RWPE2 (cell line): ENCODE data around the gene PRKAG2.

Source experiments
- ATAC-seq: fragments of 200-7000 bp; cut with Tn5 transposase; 3 replicates; pipeline ENCODE4 v1.9.1; 2021; ENCODE audit warnings: low read depth
- DNase-seq: peaks from one replicate; pipeline ENCODE4 v3.0.0-alpha.2; 2020; ENCODE audit warnings: low spot score
- H3K27ac ChIP-seq: fragments of 450-650 bp; 2 replicates; pipeline ENCODE4 v1.5.1; 2017; ENCODE audit warnings: mild to moderate bottlenecking; ENCODE audit not compliant: poor library complexity, severe bottlenecking
- H3K27me3 ChIP-seq: fragments of 250-450 bp; sonication (Bioruptor Pico); 2 replicates; pipeline ENCODE4 v1.5.1; 2021; ENCODE audit warnings: mild to moderate bottlenecking, moderate library complexity; ENCODE audit not compliant: insufficient read depth, poor library complexity, severe bottlenecking
- H3K36me3 ChIP-seq: fragments of 250-450 bp; sonication (Bioruptor Pico); 2 replicates; pipeline ENCODE4 v1.5.1; 2020; ENCODE audit warnings: low read depth, mild to moderate bottlenecking, moderate library complexity
- H3K4me1 ChIP-seq: fragments of 250-450 bp; sonication (Bioruptor Pico); 2 replicates; pipeline ENCODE4 v1.5.1; 2021; ENCODE audit warnings: mild to moderate bottlenecking, moderate library complexity; ENCODE audit not compliant: insufficient read depth, poor library complexity, severe bottlenecking
- H3K4me3 ChIP-seq: fragments of 250-450 bp; sonication (Bioruptor Pico); 2 replicates; pipeline ENCODE4 v1.5.1; 2021; ENCODE audit warnings: mild to moderate bottlenecking, moderate library complexity; ENCODE audit not compliant: severe bottlenecking
- H3K9me3 ChIP-seq: fragments of 250-450 bp; sonication (Bioruptor Pico); 2 replicates; pipeline ENCODE4 v1.5.1; 2021; ENCODE audit warnings: mild to moderate bottlenecking, moderate library complexity; ENCODE audit not compliant: severe bottlenecking
- TF ChIP-seq, protein P1 (sequence below): fragments of 450-650 bp; IDR thresholded peaks from one replicate; pipeline ENCODE4 v1.5.1; 2017; ENCODE audit warnings: mild to moderate bottlenecking, moderate library complexity; ENCODE audit not compliant: poor library complexity, severe bottlenecking

PRKAG2 gene

DNA sequence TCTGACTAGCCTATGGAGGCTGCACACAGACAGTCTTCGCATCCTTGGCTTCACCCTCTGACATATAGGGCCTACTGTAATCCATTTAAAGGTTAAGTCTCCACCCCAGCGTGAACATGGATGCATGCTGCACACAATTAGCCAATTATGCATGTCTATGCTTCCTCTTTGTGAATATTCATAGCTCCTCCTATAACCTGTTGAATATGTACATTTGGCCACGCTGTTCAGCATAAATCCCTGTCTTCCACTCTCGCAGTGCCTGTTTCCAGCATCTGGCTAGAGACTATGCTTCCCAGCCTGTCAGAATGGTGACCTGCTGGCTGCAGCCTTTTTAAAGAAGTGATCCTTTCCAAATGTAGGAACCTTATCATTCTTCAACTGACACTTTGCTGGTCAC, 106.7 kb downstream of the PRKAG2 start:
- TF ChIP-seq, protein P1, sequence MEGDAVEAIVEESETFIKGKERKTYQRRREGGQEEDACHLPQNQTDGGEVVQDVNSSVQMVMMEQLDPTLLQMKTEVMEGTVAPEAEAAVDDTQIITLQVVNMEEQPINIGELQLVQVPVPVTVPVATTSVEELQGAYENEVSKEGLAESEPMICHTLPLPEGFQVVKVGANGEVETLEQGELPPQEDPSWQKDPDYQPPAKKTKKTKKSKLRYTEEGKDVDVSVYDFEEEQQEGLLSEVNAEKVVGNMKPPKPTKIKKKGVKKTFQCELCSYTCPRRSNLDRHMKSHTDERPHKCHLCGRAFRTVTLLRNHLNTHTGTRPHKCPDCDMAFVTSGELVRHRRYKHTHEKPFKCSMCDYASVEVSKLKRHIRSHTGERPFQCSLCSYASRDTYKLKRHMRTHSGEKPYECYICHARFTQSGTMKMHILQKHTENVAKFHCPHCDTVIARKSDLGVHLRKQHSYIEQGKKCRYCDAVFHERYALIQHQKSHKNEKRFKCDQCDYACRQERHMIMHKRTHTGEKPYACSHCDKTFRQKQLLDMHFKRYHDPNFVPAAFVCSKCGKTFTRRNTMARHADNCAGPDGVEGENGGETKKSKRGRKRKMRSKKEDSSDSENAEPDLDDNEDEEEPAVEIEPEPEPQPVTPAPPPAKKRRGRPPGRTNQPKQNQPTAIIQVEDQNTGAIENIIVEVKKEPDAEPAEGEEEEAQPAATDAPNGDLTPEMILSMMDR: no peak
- DNase-seq (no peak), ATAC-seq (no peak)
- Histone ChIP-seq H3K4me3 (no peak overlapping the region), H3K4me1 (no peaks in the 10 kb centered on the region), H3K9me3 (no peaks in the 10 kb centered on the region), H3K27ac (no peak overlapping the region), H3K27me3 (no peaks in the 10 kb centered on the region), H3K36me3 (no peaks in the 10 kb centered on the region)

DNA sequence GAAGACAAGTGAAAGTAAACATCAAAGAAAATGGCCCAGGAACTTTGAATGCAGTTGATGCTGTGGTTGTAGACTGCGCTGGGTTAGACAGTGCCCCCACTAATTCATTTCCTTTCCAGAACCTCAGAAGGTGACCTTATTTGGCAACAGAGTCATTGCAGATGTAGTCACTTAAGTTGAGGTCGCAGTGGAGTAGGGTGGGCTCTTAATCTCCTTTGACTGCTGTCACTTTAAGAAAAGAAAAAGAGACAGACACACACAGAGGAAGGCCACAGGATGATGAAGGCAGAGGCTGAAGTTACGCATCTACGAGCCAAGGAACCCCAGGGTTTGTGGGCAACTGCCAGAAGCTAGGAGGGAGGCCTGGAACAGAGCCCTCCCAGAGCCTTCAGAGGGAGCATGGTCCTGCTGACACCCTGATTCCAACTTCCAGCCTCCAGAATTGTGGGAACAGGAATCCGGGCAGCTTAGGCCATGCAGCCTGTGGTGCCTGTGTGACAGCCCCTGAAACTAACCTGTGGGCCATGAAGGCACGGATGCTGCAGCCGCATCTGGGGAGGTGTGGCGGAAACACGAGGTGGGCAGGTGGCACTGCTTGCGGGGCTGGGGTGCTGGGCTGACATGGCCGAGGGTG, 107.6 kb downstream of the PRKAG2 start:
- TF ChIP-seq, protein P1: no peak
- DNase-seq: no peak
- no peaks in the 10 kb centered on the region for H3K36me3 ChIP-seq
- H3K9me3 ChIP-seq: no peaks in the 10 kb centered on the region
- no peak; the same call in 2 of the 3 replicates for ATAC-seq
- no peak overlapping the region for H3K4me3 ChIP-seq
- H3K27me3 ChIP-seq: no peaks in the 10 kb centered on the region
- H3K27ac ChIP-seq: no peak overlapping the region
- no peaks in the 10 kb centered on the region for H3K4me1 ChIP-seq

DNA sequence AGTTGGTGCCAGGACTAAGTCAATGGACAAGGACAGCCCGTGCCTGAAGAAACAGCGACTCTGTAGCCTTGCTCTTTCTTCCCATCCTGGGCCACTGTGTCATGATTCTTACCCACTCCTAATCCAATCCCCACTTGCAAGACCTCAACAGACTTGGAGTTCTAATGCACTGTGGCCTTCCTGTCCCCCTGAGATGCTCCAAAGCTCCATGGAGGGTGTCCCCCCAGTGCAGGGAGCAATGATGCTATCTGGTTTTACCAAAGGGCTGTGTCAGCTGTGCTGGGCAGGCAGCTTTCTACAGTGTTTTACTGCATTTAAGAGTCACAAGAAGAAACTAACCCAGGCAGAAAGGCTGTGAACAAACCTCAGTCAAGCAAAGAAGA, 108.1 kb downstream of the PRKAG2 start:
- no peaks in the 10 kb centered on the region for H3K36me3 ChIP-seq
- no peaks in the 10 kb centered on the region for H3K4me1 ChIP-seq
- DNase-seq: no peak
- no peak overlapping the region for H3K27ac ChIP-seq
- TF ChIP-seq, protein P1: no peak
- H3K9me3 ChIP-seq: no peaks in the 10 kb centered on the region
- H3K4me3 ChIP-seq: no peak overlapping the region
- no peaks in the 10 kb centered on the region for H3K27me3 ChIP-seq
- ATAC-seq: no peak

DNA sequence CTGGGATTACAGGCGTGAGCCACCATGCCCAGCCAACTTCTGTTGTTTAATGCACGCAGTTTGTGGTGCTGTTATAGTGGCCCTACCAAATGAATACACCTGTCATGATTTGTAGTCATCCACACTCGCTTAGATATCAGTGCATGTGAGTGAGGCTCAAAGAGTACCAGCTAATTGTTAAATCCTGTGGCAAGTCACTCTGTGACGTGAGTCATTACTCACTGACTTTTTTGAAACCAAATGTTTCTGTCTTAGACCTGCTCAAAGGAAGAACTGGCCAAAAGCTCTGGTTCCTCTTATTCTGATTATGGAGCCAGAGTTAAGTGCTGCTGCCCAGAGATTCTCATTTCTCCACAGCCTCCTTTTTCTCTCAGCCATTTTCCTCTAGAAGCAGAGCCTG, 109.4 kb downstream of the PRKAG2 start:
- H3K36me3 ChIP-seq: no peaks in the 10 kb centered on the region
- no peak overlapping the region for H3K27ac ChIP-seq
- TF ChIP-seq, protein P1: no peak
- no peak overlapping the region for H3K4me3 ChIP-seq
- no peak for DNase-seq
- no peaks in the 10 kb centered on the region for H3K4me1 ChIP-seq
- ATAC-seq: no peak
- no peaks in the 10 kb centered on the region for H3K9me3 ChIP-seq
- H3K27me3 ChIP-seq: no peaks in the 10 kb centered on the region

DNA sequence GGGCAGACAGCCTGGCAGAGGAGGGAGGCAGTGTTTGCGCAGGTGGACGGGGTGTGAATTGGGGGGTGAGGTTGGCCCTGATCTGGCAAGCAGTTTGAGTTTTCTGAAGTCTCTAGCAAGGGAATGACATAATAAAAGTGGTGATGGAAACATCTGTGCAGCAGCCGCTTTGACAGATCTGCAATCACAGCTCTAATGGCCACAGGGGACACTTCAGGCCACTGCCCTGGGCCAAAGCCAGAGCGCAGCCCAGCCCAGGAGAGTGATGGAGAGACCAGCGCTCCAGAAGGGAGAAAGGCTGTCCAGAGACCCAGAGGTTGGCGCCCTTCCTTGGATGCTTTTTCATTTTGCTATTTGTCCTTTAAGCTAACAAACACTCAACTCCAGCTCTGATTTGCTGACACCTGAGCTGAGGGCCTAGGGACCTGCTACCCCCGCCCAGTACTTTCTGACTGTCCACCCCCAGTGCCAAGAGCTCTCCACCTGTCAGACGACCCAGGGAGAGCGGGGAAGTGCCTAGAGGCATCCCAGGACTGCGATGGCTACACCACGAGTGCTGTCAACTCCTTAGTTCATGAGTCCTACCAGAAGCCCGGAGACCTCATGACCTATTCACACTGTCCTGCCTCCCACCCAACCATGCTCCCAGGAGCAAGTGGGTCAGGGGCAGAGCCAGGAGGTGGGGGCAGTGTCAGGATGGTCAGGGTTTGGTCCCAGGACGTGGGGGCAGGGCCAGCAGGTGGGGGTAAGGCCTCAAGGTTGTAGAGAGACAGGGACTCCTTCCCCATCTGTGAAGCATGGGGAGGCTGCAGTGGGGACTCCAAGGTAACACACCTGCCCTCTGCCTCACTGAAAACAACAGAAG, 112.6 kb downstream of the PRKAG2 start:
- Histone ChIP-seq H3K27ac (no peak overlapping the region), H3K9me3 (no peaks in the 10 kb centered on the region)

More for the DNA sequence above, 112.6 kb downstream of the PRKAG2 start:
- no peak for DNase-seq
- H3K4me3 ChIP-seq: no peak overlapping the region
- no peaks in the 10 kb centered on the region for H3K36me3 ChIP-seq
- H3K27me3 ChIP-seq: no peaks in the 10 kb centered on the region
- ATAC-seq: no peak
- H3K4me1 ChIP-seq: no peaks in the 10 kb centered on the region
- TF ChIP-seq, protein P1: no peak
